Parathyroid adenoma (tissue), 2 donors: Measurements from ENCODE around the gene PIGN.

Source experiments
- H2AFZ ChIP-seq: fragments of 300-600 bp; sonication (generic); one replicate; pipeline ENCODE4 v1.7.0; 2017; ENCODE audit warnings: antibody characterized with exemption, mild to moderate bottlenecking
- H3K27ac ChIP-seq: fragments of 300-600 bp; sonication (generic); one replicate; pipeline ENCODE4 v1.7.0; 2017
- H3K27me3 ChIP-seq: fragments of 300-600 bp; sonication (generic); one replicate; pipeline ENCODE4 v1.7.0; 2017; ENCODE audit warnings: low read length; ENCODE audit not compliant: control insufficient read depth, insufficient read depth
- H3K36me3 ChIP-seq: fragments of 300-600 bp; sonication (generic); one replicate; pipeline ENCODE4 v1.7.0; 2017; ENCODE audit warnings: low read length; ENCODE audit not compliant: control insufficient read depth, insufficient read depth
- H3K4me1 ChIP-seq: fragments of 300-600 bp; sonication (generic); one replicate; pipeline ENCODE4 v1.7.0; 2017; ENCODE audit warnings: control low read depth
- H3K4me2 ChIP-seq: fragments of 300-600 bp; sonication (generic); one replicate; pipeline ENCODE4 v1.7.0; 2017; ENCODE audit warnings: low read length
- H3K4me3 ChIP-seq: fragments of 300-600 bp; sonication (generic); one replicate; pipeline ENCODE4 v1.7.0; 2017; ENCODE audit warnings: low read depth, low read length
- H3K79me2 ChIP-seq: fragments of 300-600 bp; sonication (generic); one replicate; pipeline ENCODE4 v1.7.0; 2017; ENCODE audit warnings: control low read depth
- H3K9ac ChIP-seq: fragments of 300-600 bp; sonication (generic); one replicate; pipeline ENCODE4 v1.7.0; 2017; ENCODE audit warnings: mild to moderate bottlenecking
- H3K9me3 ChIP-seq: fragments of 300-600 bp; sonication (generic); one replicate; pipeline ENCODE4 v1.7.0; 2017; ENCODE audit warnings: low read length; ENCODE audit not compliant: control insufficient read depth
- TF ChIP-seq, protein P1 (sequence below): fragments of 300-600 bp; sonication (generic); IDR thresholded peaks from one replicate; pipeline ENCODE4 v1.7.0; 2017; ENCODE audit warnings: antibody characterized with exemption, mild to moderate bottlenecking
- donor health status: primary hyperparathyroidism.

PIGN gene

DNA sequence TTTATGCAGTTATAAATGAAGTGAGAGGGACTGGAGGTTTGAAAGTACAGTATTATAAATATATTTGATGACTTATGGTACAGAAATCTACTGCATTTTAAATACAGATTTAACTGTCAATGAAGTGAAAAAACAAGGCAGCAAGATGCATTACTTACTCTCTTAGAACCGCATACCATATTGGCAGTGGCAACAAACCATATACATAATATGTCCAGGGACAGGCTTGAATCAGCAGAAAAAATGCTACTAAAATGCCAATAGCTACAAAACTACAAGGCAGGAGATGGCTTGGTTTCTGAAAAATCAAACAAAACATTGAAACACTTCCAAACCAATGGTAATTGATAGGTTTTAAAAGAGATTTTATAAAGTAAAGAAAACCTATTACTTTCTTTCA lies 77.2 kb downstream of the PIGN start:
- no peaks in the 10 kb centered on the region for H3K4me1 ChIP-seq
- no peak overlapping the region for H2AFZ ChIP-seq
- TF ChIP-seq, protein P1, sequence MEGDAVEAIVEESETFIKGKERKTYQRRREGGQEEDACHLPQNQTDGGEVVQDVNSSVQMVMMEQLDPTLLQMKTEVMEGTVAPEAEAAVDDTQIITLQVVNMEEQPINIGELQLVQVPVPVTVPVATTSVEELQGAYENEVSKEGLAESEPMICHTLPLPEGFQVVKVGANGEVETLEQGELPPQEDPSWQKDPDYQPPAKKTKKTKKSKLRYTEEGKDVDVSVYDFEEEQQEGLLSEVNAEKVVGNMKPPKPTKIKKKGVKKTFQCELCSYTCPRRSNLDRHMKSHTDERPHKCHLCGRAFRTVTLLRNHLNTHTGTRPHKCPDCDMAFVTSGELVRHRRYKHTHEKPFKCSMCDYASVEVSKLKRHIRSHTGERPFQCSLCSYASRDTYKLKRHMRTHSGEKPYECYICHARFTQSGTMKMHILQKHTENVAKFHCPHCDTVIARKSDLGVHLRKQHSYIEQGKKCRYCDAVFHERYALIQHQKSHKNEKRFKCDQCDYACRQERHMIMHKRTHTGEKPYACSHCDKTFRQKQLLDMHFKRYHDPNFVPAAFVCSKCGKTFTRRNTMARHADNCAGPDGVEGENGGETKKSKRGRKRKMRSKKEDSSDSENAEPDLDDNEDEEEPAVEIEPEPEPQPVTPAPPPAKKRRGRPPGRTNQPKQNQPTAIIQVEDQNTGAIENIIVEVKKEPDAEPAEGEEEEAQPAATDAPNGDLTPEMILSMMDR, result no peak
- H3K9me3 ChIP-seq, result no peaks in the 10 kb centered on the region
- H3K27ac ChIP-seq, result no peak overlapping the region
- H3K4me3 ChIP-seq, result no peak overlapping the region
- H3K79me2 ChIP-seq, result no peaks in the 10 kb centered on the region
- no peaks in the 10 kb centered on the region for H3K36me3 ChIP-seq
- H3K27me3 ChIP-seq, result no peaks in the 10 kb centered on the region
- no peak overlapping the region for H3K4me2 ChIP-seq
- no peak overlapping the region for H3K9ac ChIP-seq

- Histone ChIP-seq H3K4me1 (no peaks in the 10 kb centered on the region), H3K9ac (no peak overlapping the region), H3K36me3 (no peaks in the 10 kb centered on the region), H3K27ac (no peak overlapping the region), H3K27me3 (no peaks in the 10 kb centered on the region), H3K9me3 (no peaks in the 10 kb centered on the region), H2AFZ (no peak overlapping the region), H3K4me2 (no peak overlapping the region), H3K4me3 (no peak overlapping the region), H3K79me2 (no peaks in the 10 kb centered on the region)
- TF ChIP-seq, protein P1, result no peak
Measured at GRCh38 chr18:62107881-62108280, 79.0 kb downstream of the PIGN start.

GRCh38 chr18:62106271-62106670 lies 80.6 kb downstream of the PIGN start:
- no peak overlapping the region for H3K9ac ChIP-seq
- no peaks in the 10 kb centered on the region for H3K9me3 ChIP-seq
- no peaks in the 10 kb centered on the region for H3K36me3 ChIP-seq
- no peaks in the 10 kb centered on the region for H3K27me3 ChIP-seq
- H3K79me2 ChIP-seq, result no peaks in the 10 kb centered on the region
- H3K4me3 ChIP-seq, result no peak overlapping the region
- TF ChIP-seq, protein P1, result no peak
- no peak overlapping the region for H3K27ac ChIP-seq
- no peak overlapping the region for H3K4me2 ChIP-seq
- no peak overlapping the region for H2AFZ ChIP-seq
- no peaks in the 10 kb centered on the region for H3K4me1 ChIP-seq

- Histone ChIP-seq H3K27ac (no peak overlapping the region), H3K36me3 (no peaks in the 10 kb centered on the region), H3K4me2 (no peak overlapping the region), H3K4me1 (no peaks in the 10 kb centered on the region), H3K4me3 (no peak overlapping the region), H2AFZ (no peak overlapping the region), H3K9me3 (no peaks in the 10 kb centered on the region), H3K9ac (no peak overlapping the region), H3K79me2 (no peaks in the 10 kb centered on the region), H3K27me3 (no peaks in the 10 kb centered on the region)
- TF ChIP-seq, protein P1, result no peak
Measured at GRCh38 chr18:62105376-62105775, 81.5 kb downstream of the PIGN start.

DNA sequence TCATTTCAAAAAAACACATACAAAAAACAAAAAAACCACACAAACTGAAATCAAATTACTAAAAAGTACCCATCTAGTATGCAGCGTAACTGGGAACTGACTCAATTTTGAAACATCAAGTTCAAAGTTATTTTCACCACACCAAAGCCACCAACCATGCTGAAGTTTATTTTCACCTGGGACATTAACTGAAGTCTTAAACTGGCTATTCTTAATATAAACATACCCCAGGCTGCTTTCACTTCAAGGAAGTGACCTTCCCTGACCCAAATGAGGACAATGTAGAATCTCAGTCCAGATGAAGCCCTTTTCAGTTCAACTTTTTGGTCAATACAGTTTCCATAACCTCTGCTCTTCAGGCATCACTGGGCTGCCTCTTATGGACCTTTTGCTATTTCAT lies 84.6 kb downstream of the PIGN start:
- Histone ChIP-seq H3K4me1 (peaks cover 2% of the 10 kb centered on the region), H3K36me3 (no peaks in the 10 kb centered on the region), H3K27me3 (no peaks in the 10 kb centered on the region), H3K4me2 (no peak overlapping the region), H3K27ac (no peak overlapping the region), H3K9me3 (no peaks in the 10 kb centered on the region), H2AFZ (no peak overlapping the region), H3K9ac (no peak overlapping the region), H3K4me3 (no peak overlapping the region), H3K79me2 (no peaks in the 10 kb centered on the region)
- TF ChIP-seq, protein P1, result no peak
